HG03520 (cell line): ENCODE data around the gene NAA16.
"Not testable (repeated sequence)": the region's sequence is repeated elsewhere in the genome, so short reads cannot be mapped to it uniquely, and the experiment has no call there.

Experiments
- ATAC-seq: cut with Tn5 transposase; IDR thresholded peaks from one replicate; pipeline ENCODE4 v1.9.1; 2021; ENCODE audit warnings: mild to moderate bottlenecking, moderate library complexity; ENCODE audit not compliant: unreplicated experiment

Gene NAA16

GRCh38 chr13:41403983-41404382, 92.9 kb downstream of the NAA16 start:
- no peak for ATAC-seq

- ATAC-seq, result no peak
These were observed 94.3 kb downstream of the NAA16 start for GRCh38 chr13:41405367-41405766.

GRCh38 chr13:41407380-41407779, 96.3 kb downstream of the NAA16 start:
- no peak for ATAC-seq

GRCh38 chr13:41408121-41408520, 97.1 kb downstream of the NAA16 start:
- no peak for ATAC-seq

- no peak for ATAC-seq
These were observed 97.7 kb downstream of the NAA16 start for GRCh38 chr13:41408746-41409145.

GRCh38 chr13:41409611-41410010, 98.5 kb downstream of the NAA16 start:
- ATAC-seq, result no peak

GRCh38 chr13:41411060-41411459, 100.0 kb downstream of the NAA16 start:
- no peak for ATAC-seq

- no peak for ATAC-seq
These were observed 100.5 kb downstream of the NAA16 start for GRCh38 chr13:41411522-41411921.

GRCh38 chr13:41413872-41414271, 102.8 kb downstream of the NAA16 start:
- ATAC-seq, result no peak

- no peak for ATAC-seq
These were observed 105.2 kb downstream of the NAA16 start for GRCh38 chr13:41416276-41416675.

GRCh38 chr13:41418027-41418426, 107.0 kb downstream of the NAA16 start:
- ATAC-seq, result no peak

GRCh38 chr13:41418731-41419130, 107.7 kb downstream of the NAA16 start:
- no peak for ATAC-seq

GRCh38 chr13:41419206-41419605, 108.1 kb downstream of the NAA16 start:
- no peak for ATAC-seq

GRCh38 chr13:41420146-41420545, 109.1 kb downstream of the NAA16 start:
- no peak for ATAC-seq

GRCh38 chr13:41421330-41421729, 110.3 kb downstream of the NAA16 start:
- not testable (repeated sequence) for ATAC-seq

GRCh38 chr13:41421983-41422382, 110.9 kb downstream of the NAA16 start:
- not testable (repeated sequence) for ATAC-seq

GRCh38 chr13:41423259-41423658, 112.2 kb downstream of the NAA16 start:
- ATAC-seq, result not testable (repeated sequence)

- ATAC-seq, result not testable (repeated sequence)
These were observed 113.6 kb downstream of the NAA16 start for GRCh38 chr13:41424675-41425074.

- no peak for ATAC-seq
These were observed 115.0 kb downstream of the NAA16 start for GRCh38 chr13:41426047-41426446.
